GM18909 (cell line): ENCODE results near the gene BCORL1.

ENCODE experiments used
- ATAC-seq: cut with Tn5 transposase; IDR thresholded peaks from one replicate; pipeline ENCODE4 v1.9.1; 2021; ENCODE audit warnings: mild to moderate bottlenecking; ENCODE audit not compliant: unreplicated experiment, poor library complexity

Gene BCORL1

GRCh38 chrX:130085551-130086446, 103.4 kb downstream of the BCORL1 start:
- ATAC-seq: no peak

GRCh38 chrX:130086447-130087206, 104.2 kb downstream of the BCORL1 start:
- peak; percentile 45 for ATAC-seq

- no peak for ATAC-seq
Observed at GRCh38 chrX:130090364-130090763, 107.9 kb downstream of the BCORL1 start.

- peak; percentile 99 for ATAC-seq
Observed at GRCh38 chrX:130091980-130092522, 109.6 kb downstream of the BCORL1 start.

- no peak for ATAC-seq
Observed at GRCh38 chrX:130093271-130093670, 110.8 kb downstream of the BCORL1 start.

DNA sequence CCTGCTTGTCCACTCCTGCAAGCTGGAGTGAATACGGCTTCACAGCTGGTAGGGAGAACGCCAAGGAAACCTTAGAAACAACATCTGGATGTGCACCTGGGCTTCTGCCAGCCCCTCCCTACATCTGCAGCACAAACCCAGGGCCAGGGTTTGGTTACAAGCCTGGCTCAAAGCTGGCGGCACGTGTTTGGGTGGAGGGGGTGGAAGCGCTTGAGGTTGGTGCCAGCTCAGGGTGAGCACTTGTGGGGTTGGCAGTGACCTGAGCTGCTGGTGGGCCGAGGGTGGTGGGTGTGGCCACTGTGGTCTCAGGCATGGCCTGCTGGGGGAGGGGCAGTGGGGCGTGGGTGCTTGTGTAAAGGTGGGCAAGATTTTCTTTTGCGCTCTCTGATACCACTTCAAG, 112.3 kb downstream of the BCORL1 start:
- no peak for ATAC-seq

- ATAC-seq: no peak
Observed at GRCh38 chrX:130095249-130096030, 113.0 kb downstream of the BCORL1 start.

DNA sequence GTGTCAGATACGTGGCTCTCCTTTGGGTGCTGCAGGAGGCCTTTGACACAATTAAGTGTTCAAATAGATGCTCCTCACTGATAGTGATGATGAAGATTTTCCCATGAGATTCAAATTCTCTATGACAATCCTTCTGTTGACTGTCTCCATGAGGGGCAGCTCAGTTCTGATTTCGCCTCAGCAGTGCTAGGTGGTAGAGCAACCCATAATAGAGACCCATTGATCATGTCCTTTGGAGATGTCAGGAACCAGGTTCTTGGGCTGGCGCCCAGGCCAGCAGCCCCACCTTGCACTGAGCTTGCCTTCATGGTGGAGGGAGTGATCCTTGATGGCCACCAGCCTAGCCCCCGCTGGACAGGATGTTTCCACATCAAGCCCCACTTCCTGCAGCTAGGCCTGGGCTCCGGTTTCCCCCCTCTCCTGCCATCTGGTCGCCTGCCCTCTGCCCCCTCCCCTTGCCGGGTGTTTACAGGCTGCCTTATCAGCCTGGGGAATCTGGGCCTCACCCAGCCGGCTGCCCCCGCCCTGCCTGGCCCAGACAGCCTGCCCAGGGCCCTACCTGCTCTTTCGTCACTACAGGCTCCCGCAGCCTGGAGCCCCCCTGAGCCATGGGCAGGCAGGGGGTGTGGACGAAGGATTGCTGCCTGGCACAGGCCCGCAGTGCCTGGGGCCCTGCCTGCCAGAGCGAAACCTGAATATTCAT, 115.2 kb downstream of the BCORL1 start:
- ATAC-seq: no peak

DNA sequence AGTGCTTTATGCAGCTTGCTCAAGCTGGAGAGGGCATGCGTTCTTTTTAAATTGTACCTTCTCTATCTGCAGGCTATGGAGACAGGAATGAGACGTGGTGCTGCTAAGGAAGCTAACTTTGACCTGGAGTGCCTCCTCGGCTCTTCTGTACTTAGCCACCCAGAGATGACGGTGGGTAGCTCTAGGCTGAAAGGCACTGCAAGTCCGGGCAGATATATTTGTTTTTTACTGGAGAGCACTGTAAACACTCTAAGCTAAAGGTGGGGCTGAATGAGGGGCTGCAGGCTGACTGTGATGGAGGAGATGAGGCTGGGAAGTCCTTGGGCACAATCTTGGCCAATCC, 115.7 kb downstream of the BCORL1 start:
- ATAC-seq: no peak

- ATAC-seq: no peak
Observed at GRCh38 chrX:130100180-130100579, 117.7 kb downstream of the BCORL1 start.

GRCh38 chrX:130103605-130104004, 121.2 kb downstream of the BCORL1 start:
- no peak for ATAC-seq

DNA sequence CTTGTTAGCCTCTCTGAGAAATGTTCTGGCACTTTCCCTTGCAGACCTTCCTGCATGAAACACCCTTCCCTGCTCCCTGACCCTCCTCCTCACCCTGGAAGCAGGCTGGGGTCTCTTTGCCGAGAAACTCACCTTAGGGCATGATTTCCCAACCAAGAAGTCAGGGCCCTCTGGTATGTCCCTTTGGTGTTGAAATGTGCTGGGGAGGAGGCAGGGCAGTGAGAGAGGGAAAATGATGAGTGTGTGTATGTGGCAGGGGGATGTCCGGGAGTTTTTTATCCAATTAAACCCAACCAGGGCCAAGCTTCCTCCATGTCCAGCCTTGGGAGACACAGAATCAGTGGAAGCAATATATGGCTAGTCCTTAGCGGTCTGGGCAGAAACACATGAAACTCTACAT, 122.8 kb downstream of the BCORL1 start:
- no peak for ATAC-seq

DNA sequence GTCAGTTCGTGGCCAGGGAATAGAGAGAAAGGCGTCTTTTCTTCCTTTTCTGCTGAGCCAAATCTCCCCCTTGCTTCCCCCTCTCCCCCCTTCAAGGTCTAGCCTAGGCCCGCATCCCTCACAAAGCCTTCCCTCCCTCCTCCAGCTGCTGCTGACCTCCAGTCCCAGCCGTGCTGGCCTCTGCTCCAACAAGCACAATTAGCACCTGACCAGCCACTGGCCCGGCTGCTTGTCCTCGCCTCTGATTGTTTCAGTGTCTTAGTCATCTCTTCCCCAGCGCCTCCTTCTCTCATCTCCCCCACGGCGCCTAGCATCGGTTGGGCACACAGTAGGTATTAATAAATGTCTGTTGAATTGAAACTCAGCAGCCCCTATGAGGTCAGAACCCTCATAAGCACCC, 123.6 kb downstream of the BCORL1 start:
- ATAC-seq: no peak
